Measurements from ENCODE around the gene PRTFDC1. TPM values are rescaled to one million over a fixed set of nuclear protein-coding genes. Genes with fewer than 3 reads are reported as not detected.
"Not testable (repeated sequence)": the region's sequence is repeated elsewhere in the genome, so short reads cannot be mapped to it uniquely, and the experiment has no call there.

Gene PRTFDC1
- total RNA-seq, 1 donor from 2014 or later = 6.5 TPM

DNA sequence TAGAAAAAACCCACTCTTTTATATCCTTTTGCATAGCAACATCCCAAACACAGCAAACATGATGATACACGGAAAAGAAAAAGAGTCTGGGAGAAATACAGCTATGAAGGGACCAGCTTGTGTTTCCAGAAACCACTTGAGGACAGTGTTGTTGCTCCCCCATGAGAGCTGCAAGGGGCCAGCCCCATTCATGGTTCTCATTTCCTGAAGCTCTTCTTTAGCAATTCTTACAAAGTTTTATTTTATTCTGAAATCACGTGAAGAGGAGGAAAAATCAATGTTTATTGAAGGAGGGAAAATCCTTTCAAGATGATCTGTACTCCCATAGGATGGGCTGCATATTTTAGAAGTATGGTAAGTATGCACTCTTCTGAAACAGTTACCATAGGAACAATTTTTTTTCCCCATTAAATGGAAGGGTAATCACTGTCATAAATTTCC, 17.5 kb upstream of the PRTFDC1 start:
- intact Hi-C loops (cut with DNase I) = no loop called here
- DNase-seq (no peak), ATAC-seq (ENCODE audit: poor library complexity) (no peak)

DNA sequence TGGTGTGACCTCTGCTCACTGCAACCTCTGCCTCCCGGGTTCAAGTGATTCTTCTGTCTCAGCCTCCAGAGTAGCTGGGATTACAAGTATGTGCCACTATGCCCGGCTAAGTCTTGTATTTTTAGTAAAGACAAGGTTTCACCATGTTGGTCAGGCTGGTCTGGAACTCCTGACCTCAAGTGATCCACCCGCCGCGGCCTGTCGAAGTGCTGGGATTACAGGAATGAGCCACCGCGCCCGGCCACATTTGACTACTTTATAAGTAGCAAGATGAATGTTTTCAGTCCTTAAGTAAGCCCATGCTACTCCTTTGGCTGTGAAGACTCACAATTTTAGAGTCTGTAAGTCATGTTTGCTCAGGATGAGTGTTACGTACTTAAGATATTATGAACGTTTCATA, 16.5 kb upstream of the PRTFDC1 start:
- intact Hi-C loops (cut with DNase I); DNase-seq: not testable (repeated sequence)

DNA sequence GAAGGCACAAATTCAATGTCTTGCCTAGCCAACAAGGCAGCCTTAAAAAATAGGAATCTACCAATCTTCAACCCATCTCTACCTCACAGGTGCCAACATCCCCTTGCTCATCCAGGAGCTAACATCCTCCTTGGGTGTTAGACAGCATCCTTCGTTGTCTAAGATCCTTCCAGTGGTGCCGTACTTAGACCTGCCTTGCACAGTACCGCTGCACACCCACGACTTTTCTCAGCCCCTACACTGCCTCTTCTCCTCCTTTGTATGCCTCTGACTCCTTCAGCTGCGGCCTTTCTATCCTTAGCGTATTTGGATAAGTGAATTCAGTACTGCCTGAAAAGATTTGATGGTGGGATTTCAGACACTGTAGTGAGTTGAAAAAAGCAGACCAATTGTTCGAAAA, 15.9 kb upstream of the PRTFDC1 start:
- no peak for ATAC-seq (ENCODE audit: poor library complexity)
- intact Hi-C loops (cut with DNase I) = no loop called here

More for the DNA sequence above, 16.5 kb upstream of the PRTFDC1 start:
- ATAC-seq (ENCODE audit: poor library complexity) = not testable (repeated sequence)

DNA sequence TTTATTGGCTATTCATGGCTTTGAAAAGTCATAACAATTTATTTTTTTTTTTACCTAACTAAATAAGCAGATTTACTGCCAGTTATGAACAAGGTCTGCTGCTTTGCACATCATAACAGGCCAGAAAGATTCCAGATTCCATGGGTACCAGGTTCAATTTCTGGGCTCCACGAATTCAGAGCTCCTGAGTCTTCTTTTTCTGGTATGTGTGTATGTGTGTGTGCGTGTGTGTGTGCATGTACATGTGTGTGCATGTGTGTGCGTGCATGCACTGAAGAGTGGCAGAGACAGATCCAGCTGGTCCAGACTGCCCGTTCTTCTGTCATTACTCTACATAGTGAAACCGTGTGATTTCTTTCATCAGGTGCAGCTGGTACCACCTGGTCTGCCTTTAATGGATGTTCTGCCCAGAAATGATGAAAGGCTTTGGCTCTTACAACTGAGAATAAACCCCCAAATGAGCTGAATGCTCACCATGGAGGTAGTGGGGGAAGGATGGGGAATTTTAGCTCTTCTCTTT, 14.6 kb upstream of the PRTFDC1 start:
- intact Hi-C loops (cut with DNase I) = no loop called here
- DNase-seq (no peak), ATAC-seq (ENCODE audit: poor library complexity) (no peak)

More for the DNA sequence above, 15.9 kb upstream of the PRTFDC1 start:
- DNase-seq = no peak

DNA sequence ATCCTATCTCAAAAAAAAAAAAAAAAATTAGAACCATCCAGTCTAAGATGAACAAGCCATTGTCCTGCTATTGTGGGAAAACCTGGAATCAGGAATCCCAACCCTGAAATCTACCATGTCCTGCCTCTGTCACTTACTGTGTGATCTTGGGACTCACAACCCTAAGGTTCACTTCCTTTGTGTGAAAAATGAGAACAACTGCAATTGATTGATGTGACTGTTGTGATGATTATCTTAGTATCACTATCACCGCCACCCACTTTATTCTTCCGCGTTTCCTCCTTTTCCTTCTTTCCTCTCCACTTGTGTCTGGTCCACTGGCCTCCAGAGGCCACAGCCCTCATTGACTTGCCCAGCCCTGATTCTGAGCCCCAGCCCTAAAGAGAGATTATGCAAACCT, 12.6 kb upstream of the PRTFDC1 start:
- intact Hi-C loops (cut with DNase I) = no loop called here
- no peak for ATAC-seq (ENCODE audit: poor library complexity)

DNA sequence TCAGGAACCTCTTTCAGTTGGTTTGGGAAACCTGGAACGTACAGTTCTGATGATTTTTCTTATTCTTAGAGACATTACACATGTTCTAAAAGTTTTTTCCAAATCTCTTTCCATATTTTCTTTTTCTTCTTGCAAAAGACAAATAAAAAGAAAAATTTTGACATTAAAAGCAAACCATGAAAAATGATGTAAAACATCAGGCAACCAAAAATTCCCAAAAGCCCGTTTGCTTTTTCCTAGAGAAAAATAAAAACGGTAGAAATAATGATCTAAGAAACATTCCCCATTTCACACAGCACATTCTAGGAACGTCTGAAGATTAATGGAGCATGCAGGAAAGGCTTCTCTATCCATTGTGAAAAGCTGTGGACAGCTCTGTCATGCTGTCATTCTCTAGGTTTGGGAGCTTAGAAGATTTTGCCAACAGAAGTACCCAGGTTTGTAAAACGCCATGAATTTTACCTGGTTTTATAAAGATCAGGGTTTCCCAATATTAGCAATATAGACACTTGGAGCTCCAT, 11.2 kb upstream of the PRTFDC1 start:
- ATAC-seq (ENCODE audit: poor library complexity) = no peak
- intact Hi-C loops (cut with DNase I) = no loop called here
- no peak for DNase-seq

More for the DNA sequence above, 12.6 kb upstream of the PRTFDC1 start:
- DNase-seq = no peak

DNA sequence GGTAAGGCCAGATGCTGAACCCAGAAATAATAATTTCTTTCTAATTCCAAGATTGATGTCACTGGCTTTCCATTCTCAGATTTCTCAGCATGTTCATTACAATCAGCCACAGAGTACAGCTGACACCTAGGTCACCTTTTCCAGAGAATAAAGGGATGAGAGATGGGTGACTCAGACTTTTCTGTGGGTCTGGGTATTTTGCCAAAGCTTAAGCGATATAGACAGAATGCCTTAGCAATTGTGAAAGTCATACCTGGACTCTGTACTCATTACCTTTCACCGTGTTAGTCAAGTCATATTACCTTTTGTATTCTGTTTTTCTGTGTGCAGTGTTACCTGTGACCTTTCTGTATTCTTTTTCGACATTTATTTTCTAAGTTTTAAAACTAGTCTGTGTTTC, 10.6 kb upstream of the PRTFDC1 start:
- intact Hi-C loops (cut with DNase I) = no loop called here
- ATAC-seq (ENCODE audit: poor library complexity) (no peak), DNase-seq (no peak)

DNA sequence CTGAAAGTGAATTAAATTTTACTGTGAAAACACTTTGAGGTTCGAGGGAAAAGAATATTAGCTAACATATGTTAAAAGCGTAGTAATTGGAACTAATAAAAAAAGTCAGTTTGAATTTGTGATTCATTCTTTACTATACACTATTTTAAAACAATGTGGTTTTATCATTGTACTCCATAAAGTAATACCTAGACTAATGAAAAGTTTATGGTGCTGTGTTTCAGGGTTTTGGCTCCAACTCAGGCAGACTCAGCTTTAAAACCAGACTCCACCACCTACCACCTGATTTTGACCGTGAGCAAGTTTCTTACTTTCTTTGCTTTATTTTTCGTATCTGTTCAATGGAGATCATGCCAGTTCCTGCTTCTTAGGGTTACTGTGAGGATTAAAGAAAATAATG, 9.2 kb upstream of the PRTFDC1 start:
- intact Hi-C loops (cut with DNase I) = no loop called here
- DNase-seq = no peak
- ATAC-seq (ENCODE audit: poor library complexity) = no peak

DNA sequence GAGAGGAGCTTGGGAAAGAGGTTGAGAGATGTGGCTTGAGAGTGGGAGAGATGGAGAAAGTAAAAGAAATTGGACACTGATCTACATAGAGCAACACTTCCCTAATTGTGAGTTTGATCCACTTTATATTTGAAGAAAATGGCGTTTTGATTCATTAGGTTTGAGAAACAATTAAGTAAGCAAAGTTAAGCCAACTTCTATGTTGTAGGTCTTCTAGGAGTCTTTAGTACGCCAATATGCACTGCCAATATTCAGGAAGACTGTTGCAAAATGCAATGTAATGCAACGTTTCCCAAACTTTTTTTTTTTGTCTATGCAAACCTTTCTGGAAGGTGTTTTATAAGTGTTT, 7.0 kb upstream of the PRTFDC1 start:
- peak; percentile 6 for ATAC-seq (ENCODE audit: poor library complexity)
- DNase-seq = no peak
- intact Hi-C loops (cut with DNase I) = loop anchor here (10.0 kb wide), 1 partner anchor 235 kb away; the partner anchor contains the start of gene ARHGAP21

DNA sequence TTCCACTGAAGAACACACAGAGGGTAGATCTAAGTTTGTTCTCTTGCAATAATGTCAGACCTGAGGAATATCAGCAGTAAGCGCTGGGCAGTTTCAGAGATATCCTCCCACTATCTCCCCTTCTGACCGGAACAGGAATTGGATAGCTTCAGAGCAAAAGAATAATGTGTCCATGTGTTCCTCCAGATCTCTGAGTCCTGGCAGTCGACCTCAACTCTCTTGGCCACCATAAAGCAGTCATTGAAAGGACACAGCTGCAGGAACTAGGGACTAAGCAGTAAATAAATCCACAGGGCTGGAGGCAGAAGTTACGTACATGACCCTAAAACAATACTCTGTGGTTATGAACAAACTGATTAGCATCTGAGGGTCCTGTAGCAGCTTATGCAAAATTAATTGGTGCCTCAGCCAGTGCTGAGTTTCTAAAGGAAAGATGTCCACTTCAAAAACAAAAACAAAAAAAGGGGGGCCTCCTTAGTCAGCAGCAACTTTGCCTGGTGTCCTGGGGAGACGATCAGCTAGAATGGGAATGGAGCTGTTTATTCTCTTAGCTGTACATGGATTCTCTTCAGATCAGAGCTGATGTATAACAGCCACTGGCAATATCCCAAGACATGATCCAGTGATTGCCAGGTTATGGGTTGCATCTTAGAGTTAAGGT, 6.4 kb upstream of the PRTFDC1 start:
- ATAC-seq (ENCODE audit: poor library complexity) = peak; percentile 91
- no peak for DNase-seq
- intact Hi-C loops (cut with DNase I) = loop anchor here (10.0 kb wide), 1 partner anchor 234 kb away; the partner anchor contains the start of gene ARHGAP21

DNA sequence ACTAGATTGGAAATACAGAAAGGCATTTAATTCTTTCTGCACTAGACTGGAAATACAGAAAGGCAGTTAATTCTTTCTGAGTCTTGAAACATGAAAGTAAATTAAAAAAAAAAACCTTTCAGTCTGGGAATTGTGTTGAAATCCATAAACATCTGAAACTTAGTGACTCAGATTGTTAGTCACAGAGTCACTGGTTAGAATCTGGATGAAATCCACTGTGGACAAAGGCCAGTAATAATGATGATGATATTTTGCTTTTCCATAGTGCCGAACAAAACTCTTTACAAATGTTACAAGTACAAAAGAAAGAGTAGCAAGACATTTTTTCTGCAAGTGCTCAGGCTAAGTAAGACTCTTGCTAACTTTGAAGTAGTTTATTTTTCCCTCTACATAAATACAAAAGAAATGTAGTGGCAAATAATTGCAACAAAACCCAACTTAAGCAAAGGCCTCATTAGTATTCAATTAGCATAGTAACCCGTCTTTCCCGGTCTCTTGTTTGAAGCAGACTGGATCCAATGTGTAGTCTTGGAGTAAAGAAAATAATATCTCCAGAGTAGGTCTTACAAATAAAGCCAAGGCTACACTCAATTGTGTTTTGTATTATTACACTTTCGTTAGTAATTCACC, 5.8 kb upstream of the PRTFDC1 start:
- intact Hi-C loops (cut with DNase I) = loop anchor here (10.0 kb wide), 1 partner anchor 233 kb away; the partner anchor contains the start of gene ARHGAP21
- peak; percentile 75 for ATAC-seq (ENCODE audit: poor library complexity)
- DNase-seq = no peak

DNA sequence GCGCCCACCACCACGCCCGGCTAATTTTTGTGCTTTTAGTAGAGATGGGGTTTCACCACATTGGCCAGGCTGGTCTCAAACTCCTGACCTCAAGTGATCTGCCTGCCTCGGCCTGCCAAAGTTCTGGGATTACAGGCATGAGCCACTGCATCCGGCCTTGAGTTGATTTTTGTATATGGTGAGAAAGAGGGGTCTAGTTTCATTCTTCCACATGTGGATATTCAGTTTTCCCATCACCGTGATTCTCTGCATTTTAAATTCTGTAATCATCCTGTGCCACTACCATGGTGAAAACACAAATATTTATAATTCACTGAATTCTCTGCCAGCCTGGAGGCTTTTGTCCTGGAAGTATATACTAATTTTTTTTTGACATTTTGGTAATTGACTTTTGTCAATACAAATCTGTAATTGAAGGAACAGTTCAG, 5.2 kb upstream of the PRTFDC1 start:
- ATAC-seq (ENCODE audit: poor library complexity); DNase-seq: not testable (repeated sequence)
- intact Hi-C loops (cut with DNase I) = loop anchor here (10.0 kb wide), 1 partner anchor 233 kb away; the partner anchor contains the start of gene ARHGAP21

DNA sequence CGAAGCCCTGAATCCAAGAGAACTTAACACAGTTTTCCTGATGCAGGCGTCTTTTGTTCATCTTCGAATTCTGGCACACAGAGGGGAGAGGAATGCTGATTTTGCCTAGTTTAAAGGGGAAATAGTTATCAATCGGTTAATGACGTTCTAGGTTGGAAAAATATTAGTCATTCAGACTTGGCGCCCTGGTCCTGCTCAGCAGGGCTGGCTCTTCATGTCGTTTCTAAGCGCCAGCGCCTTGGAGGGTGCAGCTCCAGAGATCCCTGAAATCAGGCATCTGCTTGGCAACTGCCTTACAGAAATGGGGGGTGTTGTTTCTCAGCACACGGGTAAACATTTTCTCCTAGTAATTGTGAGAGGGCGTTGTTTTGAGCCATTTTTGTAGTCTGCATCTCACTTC, 1.3 kb upstream of the PRTFDC1 start:
- intact Hi-C loops (cut with DNase I) = loop anchor here (10.0 kb wide), 1 partner anchor 229 kb away; the partner anchor contains the start of gene ARHGAP21
- ATAC-seq (ENCODE audit: poor library complexity) = no peak
- no peak for DNase-seq

DNA sequence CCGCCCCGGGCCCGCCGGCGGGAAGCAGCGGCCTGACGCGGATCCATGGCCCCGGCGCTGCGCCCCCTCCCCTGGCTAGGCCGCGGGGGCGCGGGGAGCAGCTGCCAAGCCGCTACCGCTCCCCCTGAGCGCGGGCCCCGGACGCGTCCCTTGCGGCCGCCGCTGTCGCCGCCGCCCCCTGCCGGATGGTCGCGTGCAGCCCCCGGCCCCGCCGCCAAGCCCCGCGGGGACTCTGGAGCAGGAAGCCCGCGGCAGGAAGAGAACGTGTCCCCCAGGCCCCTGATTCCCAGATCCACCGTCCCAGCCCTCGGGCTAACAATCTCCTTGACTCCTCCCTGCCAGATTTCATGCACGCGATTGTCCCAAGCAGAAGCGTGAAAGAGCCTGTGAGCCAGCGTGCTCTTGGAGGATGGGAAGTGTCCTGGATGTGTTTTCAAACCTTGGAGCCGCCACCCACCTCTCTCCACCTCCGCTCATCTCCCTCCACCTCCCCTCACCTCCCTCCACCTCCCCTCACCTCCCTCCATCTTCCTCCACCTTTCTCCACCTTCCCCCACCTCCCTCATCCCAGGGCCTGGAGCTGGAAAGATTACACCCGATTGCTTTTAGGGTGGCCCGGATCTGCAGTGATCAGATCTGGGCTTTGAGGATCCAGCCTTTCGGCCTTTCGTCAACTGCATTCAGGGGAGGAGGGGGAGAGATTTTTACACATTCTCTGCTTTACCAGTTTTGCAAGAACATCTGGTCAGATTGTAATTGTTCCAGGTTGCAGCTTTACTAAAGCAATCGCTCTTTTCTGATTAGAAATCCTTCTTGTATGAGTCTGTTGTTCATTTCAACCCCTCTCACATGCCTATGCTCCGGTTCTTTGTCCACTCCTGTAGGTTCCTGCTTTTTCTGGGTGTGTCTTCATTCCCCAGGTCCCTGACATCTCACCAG, 570 bp upstream of the PRTFDC1 start:
- intact Hi-C loops (cut with DNase I) = loop anchor here (10.0 kb wide), 1 partner anchor 228 kb away; the partner anchor contains the start of gene ARHGAP21
- DNase-seq (peak; percentile 63), ATAC-seq (ENCODE audit: poor library complexity) (peak; percentile 78)

DNA sequence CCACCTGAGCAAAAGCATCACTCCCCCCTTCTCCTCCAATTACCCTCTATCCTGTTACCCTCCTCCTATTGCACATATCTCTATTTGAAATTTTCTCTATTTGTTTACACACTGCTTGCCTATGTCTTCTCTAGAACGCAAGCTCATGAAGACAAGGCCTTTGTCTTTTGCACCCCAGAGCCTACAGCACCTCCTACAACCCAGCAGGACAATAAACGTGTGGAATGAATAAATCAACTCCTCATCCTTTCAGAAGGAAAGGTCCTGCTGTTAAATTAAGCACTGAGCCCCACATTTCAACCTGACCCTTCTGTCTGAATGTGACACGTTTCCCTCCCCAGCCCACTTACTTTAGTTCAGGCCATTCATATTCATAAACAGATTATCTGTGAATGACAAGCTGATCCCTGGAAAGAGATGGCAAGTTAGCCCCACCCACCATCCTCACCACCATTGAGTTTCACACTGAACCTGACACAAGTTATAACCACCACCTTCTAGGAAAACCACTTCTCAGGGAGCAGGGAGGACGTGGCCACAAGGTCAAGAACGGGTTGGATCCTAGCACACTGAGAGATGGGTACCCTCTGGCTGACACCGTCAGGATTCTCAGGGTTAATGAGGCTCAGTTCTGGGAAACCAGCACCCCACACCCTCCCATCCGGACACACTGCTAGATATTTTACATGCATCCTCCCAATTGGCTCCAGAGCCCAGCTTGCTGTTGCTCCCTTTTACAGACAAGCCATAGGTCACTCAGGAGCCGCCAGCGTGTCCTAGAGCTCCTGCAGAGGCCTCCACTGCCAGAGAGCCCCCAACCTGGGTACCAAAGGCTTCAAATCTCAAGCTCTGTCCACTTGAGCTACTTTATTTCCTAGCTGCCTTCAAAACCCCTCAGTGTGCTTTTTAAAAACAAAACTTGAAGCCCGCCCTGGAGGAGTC, 934 bp downstream of the PRTFDC1 start:
- DNase-seq (peak; percentile 47), ATAC-seq (ENCODE audit: poor library complexity) (peak; percentile 28)
- intact Hi-C loops (cut with DNase I) = loop anchor here (10.0 kb wide), 1 partner anchor 227 kb away; the partner anchor contains the start of gene ARHGAP21

DNA sequence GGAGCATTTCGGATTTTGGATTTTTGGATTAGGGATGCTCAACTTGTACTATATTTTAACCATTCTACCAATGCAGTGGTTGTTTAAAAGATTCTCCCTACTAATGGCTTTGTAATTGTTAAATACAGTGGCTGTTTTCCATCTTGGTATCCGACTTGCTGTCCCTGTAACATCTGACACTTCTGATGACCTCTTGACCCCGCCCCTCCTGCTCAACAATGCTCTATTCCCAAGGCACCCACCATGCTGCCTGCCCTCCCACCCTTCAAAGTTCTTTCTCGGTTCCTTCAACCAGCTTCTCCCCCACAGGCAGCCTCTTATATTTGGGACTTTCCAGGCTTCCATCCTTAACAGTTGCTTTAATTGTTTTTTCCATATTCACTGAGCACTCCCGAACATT, 2.0 kb downstream of the PRTFDC1 start:
- intact Hi-C loops (cut with DNase I) = loop anchor here (10.0 kb wide), 1 partner anchor 226 kb away; the partner anchor contains the start of gene ARHGAP21
- no peak for ATAC-seq (ENCODE audit: poor library complexity)
- DNase-seq = no peak

DNA sequence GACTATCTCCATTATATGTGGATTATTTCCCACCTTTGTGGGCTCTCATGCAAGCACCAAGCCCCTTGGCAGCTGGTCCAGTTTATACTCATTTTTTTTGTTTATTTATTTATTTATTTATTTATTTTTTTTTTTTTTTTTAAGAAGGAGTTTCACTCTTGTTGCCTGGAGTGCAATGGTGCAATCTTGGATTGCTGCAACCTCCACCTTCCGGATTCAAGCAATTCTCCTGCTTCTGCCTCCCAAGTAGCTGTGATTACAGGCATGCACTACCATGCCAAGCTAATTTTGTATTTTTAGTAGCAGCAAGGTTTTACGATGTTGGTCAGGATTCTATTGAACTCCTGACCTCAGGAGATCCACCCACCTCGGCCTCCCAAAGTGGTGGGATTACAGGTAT, 2.8 kb downstream of the PRTFDC1 start:
- intact Hi-C loops (cut with DNase I) = loop anchor here (10.0 kb wide), 1 partner anchor 225 kb away; the partner anchor contains the start of gene ARHGAP21
- DNase-seq (no peak), ATAC-seq (ENCODE audit: poor library complexity) (no peak)

All from Right ventricle myocardium superior (tissue), 1 donor.